ENCODE measurements around the gene GLTPD2. TPM values are rescaled to one million over a fixed set of nuclear protein-coding genes. Genes with fewer than 3 reads are reported as not detected.

The GLTPD2 gene
- total RNA-seq, 2 donors from 2014 or later = not detected

GRCh38 chr17:4807605-4808377, 19.0 kb downstream of the GLTPD2 start:
- intact Hi-C loops (cut with DNase I) = no loop called here
- Histone ChIP-seq H3K4me1 (peaks cover 20% of the 10 kb centered on the region), H3K27me3 (no peaks in the 10 kb centered on the region), H3K4me3 (peak overlapping the region; percentile 78 to 93), H3K27ac (peak overlapping the region in 3 of 4 donors; percentile 55 to 84 (median 62)), H3K9me3 (no peaks in the 10 kb centered on the region), H3K36me3 (replicated peaks in 1 of 2; ENCODE audit: insufficient read depth in 1 of 2, low read depth in 2 of 2) (peaks cover 0 to 2% of the 10 kb centered on the region in 2 donors)
- ATAC-seq = no peak
- 20 to 23% methylated on average over 22 to 32 of the region's 32 CpGs for WGBS, 2 donors
- no peak for TF ChIP-seq CTCF (IDR thresholded peaks at IDR 0.05)
- TF ChIP-seq POLR2A (IDR thresholded peaks at IDR 0.05) = no peak
- peak in 2 of 4 donors; percentile 7 to 31 for DNase-seq

DNA sequence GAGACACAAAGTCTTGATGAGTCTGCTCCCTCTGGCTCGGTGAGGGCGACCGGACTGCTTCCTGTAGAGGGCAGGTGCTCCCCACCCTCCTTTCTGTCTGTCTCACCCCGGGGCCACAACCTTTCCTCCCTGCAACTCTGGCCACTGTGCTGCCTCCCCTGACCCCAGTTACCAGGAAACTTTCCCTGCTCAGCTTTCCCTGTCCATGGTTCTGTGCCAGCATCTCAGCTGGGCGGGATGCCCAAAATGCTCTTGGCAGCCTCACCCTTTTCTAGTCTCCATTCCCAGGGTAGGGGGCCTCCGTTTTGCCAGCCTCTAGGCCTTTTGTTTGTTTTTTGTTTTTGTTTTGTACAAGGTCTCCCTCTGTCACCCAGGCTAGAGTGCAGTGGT, 19.6 kb downstream of the GLTPD2 start:
- TF ChIP-seq POLR2A (IDR thresholded peaks at IDR 0.05) (no peak), CTCF (IDR thresholded peaks at IDR 0.05) (no peak)
- peak; percentile 71 to 83 (median 73) for DNase-seq
- 22 to 23% methylated on average over 6 of the region's 6 CpGs for WGBS, 2 donors
- Histone ChIP-seq H3K9me3 (no peaks in the 10 kb centered on the region), H3K27me3 (no peaks in the 10 kb centered on the region), H3K36me3 (replicated peaks in 1 of 2; ENCODE audit: insufficient read depth in 1 of 2, low read depth in 2 of 2) (peaks cover 0 to 2% of the 10 kb centered on the region in 2 donors), H3K27ac (peak overlapping the region in 3 of 4 donors; percentile 10 to 55 (median 38)), H3K4me3 (no peak overlapping the region), H3K4me1 (peaks cover 20% of the 10 kb centered on the region)
- peak; percentile 23 for ATAC-seq
- intact Hi-C loops (cut with DNase I) = no loop called here

DNA sequence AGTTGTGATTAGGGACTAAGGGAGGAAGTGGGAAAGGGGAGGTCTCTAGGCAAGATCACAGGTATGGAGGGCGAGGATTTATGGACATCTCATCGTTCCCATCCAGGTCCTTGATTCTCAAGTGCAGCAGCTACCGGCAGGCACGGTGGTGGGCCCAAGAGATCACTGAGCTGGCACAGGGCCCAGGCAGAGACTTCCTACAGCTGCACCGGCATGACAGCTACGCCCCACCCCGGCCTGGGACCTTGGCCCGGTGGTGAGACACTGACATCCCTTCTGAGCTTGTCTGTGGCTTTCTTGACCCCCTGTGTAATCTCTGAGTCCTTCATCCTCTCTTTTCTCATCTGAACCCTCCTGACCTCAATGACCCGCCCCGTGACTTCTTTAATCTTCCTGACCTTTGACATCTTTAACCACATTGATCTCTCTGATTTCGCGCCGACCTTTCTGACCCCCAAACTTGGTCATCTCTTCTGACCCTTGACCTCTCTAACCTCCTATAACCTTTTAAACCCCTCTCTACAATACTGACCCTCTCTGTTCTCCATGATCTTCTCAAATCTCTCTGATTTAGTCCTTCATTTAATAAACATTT, 22.0 kb downstream of the GLTPD2 start:
- Histone ChIP-seq H3K36me3 (replicated peaks in 1 of 2; ENCODE audit: insufficient read depth in 1 of 2, low read depth in 2 of 2) (peaks cover 0 to 2% of the 10 kb centered on the region in 2 donors), H3K27me3 (no peaks in the 10 kb centered on the region), H3K4me1 (peaks cover 20% of the 10 kb centered on the region), H3K27ac (no peak overlapping the region), H3K4me3 (no peak overlapping the region), H3K9me3 (no peaks in the 10 kb centered on the region)
- WGBS, 2 donors = 75 to 81% methylated on average over 13 of the region's 13 CpGs
- no peak for ATAC-seq
- TF ChIP-seq POLR2A (IDR thresholded peaks at IDR 0.05) (no peak), CTCF (IDR thresholded peaks at IDR 0.05) (no peak)
- no peak for DNase-seq
- intact Hi-C loops (cut with DNase I) = no loop called here

- peaks cover 0 to 2% of the 10 kb centered on the region in 2 donors for H3K36me3 ChIP-seq (replicated peaks in 1 of 2; ENCODE audit: insufficient read depth in 1 of 2, low read depth in 2 of 2)
- intact Hi-C loops (cut with DNase I) = no loop called here
- 94 to 95% methylated on average over 12 of the region's 12 CpGs for WGBS, 2 donors
These were observed 22.7 kb downstream of the GLTPD2 start for GRCh38 chr17:4811471-4811870.

More at GRCh38 chr17:4811471-4811870, 22.7 kb downstream of the GLTPD2 start:
- H3K4me1 ChIP-seq = peaks cover 15% of the 10 kb centered on the region
- TF ChIP-seq CTCF (IDR thresholded peaks at IDR 0.05) = no peak
- TF ChIP-seq POLR2A (IDR thresholded peaks at IDR 0.05) = no peak
- H3K4me3 ChIP-seq = no peak overlapping the region
- ATAC-seq = no peak
- no peaks in the 10 kb centered on the region for H3K9me3 ChIP-seq
- H3K27me3 ChIP-seq = no peaks in the 10 kb centered on the region
- H3K27ac ChIP-seq = no peak overlapping the region
- no peak for DNase-seq

All from body of pancreas (tissue), 4 donors.